Muscle layer of colon (tissue), 2 donors: ENCODE measurements around the gene NPLOC4.

Experiments
- H3K27ac ChIP-seq: one replicate; pipeline ENCODE4 v1.7.0; 2013; ENCODE audit warnings: low read depth, mild to moderate bottlenecking, low read length, moderate library complexity
- H3K27me3 ChIP-seq, 2 donors: one replicate each; pipeline ENCODE4 v1.7.0; 2013; ENCODE audit warnings: low read length in 2 of 2, mild to moderate bottlenecking in 2 of 2; ENCODE audit not compliant: insufficient read depth in 2 of 2, control insufficient read depth in 1 of 2
- H3K36me3 ChIP-seq: one replicate; pipeline ENCODE4 v1.7.0; 2013; ENCODE audit warnings: mild to moderate bottlenecking, low read length; ENCODE audit not compliant: insufficient read depth
- H3K4me1 ChIP-seq: one replicate; pipeline ENCODE4 v1.7.0; 2013; ENCODE audit warnings: mild to moderate bottlenecking, low read length; ENCODE audit not compliant: insufficient read depth
- H3K4me3 ChIP-seq, 2 donors: one replicate each; pipeline ENCODE4 v1.7.0; 2013; ENCODE audit warnings: low read length in 2 of 2, low read depth in 1 of 2, mild to moderate bottlenecking in 1 of 2, moderate library complexity in 1 of 2
- H3K9ac ChIP-seq: one replicate; pipeline ENCODE4 v1.7.0; 2013; ENCODE audit warnings: low read length
- H3K9me3 ChIP-seq: one replicate; pipeline ENCODE4 v1.7.0; 2013; ENCODE audit warnings: mild to moderate bottlenecking, low read length
- donor health status: abdominal sarcoma.
- donor health status: Adenocarcinoma of cecum.

The NPLOC4 gene

DNA sequence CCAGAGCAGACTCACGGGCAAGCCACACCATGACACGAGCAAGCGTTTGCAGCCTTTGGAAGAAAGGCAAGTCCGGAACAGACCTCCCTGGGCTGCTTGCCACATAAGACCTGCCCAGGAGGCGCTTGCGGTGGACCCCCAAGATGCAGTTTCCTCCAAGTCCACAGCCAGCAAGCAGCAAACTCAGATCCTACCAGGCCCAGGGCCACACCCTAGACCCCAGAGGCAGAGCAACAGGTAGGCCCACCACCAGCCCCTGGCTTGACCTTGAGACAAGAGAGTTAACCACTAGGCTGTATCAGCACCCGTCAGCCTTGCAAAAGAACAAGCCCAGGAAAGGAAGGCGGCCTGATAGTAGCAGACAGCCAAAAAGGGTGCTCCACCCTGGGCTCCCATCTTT lies 87.1 kb downstream of the NPLOC4 start:
- Histone ChIP-seq H3K4me1 (peaks cover 24% of the 10 kb centered on the region), H3K4me3 (no peak overlapping the region), H3K9me3 (no peaks in the 10 kb centered on the region), H3K36me3 (peaks cover 29% of the 10 kb centered on the region), H3K27me3 (no peaks in the 10 kb centered on the region), H3K27ac (no peak overlapping the region), H3K9ac (no peak overlapping the region)

DNA sequence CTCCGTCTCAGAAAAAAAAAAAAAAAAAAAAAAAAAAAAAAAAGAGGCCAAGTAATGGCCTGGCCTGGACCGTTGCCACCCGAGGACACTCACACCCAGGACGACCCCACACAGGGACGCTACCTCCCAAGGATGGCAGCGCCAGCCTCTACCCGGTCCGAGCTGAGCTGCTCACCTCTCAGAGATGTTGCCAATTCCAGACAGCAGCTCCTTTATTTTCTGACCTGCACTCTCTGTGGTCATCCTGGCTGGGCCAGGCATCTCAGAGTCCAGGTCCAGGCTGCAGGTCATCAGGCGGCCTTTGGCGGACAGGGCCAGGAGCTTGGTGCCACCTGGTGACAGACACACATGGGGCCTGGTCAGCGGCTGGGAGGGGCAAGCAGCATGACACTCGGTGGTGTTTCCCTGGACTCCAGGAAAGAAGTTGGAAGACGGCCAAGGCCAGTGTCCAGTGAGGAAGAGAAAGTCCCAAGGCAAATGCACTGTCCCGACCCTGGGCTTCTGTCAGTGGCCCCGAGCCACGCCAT lies 87.8 kb downstream of the NPLOC4 start:
- Histone ChIP-seq H3K4me3 (no peak overlapping the region), H3K9me3 (no peaks in the 10 kb centered on the region), H3K27me3 (no peaks in the 10 kb centered on the region), H3K4me1 (peaks cover 23% of the 10 kb centered on the region), H3K9ac (no peak overlapping the region), H3K27ac (no peak overlapping the region), H3K36me3 (peaks cover 35% of the 10 kb centered on the region)

DNA sequence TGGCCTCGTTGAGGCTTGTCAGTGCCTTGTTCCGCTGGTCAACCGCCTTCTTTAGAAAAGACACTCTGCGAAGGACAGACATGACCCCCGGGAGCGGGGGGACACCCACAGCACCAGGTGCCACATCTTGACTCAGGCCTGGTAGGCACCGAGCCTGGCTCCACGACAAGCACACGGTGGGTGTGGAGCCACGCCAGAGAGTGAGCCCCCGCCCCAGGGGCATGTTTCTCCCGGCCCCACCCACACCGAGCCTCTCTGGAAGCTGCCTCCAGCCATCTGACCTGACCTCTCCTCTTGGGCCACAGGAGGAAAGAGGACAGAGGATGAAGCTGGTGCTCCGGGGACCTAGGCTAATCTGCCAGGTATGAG lies 89.3 kb downstream of the NPLOC4 start:
- no peak overlapping the region for H3K4me3 ChIP-seq
- peaks cover 10% of the 10 kb centered on the region for H3K4me1 ChIP-seq
- no peaks in the 10 kb centered on the region for H3K27me3 ChIP-seq
- H3K36me3 ChIP-seq: peaks cover 49% of the 10 kb centered on the region
- H3K27ac ChIP-seq: no peak overlapping the region
- H3K9me3 ChIP-seq: no peaks in the 10 kb centered on the region
- no peak overlapping the region for H3K9ac ChIP-seq

DNA sequence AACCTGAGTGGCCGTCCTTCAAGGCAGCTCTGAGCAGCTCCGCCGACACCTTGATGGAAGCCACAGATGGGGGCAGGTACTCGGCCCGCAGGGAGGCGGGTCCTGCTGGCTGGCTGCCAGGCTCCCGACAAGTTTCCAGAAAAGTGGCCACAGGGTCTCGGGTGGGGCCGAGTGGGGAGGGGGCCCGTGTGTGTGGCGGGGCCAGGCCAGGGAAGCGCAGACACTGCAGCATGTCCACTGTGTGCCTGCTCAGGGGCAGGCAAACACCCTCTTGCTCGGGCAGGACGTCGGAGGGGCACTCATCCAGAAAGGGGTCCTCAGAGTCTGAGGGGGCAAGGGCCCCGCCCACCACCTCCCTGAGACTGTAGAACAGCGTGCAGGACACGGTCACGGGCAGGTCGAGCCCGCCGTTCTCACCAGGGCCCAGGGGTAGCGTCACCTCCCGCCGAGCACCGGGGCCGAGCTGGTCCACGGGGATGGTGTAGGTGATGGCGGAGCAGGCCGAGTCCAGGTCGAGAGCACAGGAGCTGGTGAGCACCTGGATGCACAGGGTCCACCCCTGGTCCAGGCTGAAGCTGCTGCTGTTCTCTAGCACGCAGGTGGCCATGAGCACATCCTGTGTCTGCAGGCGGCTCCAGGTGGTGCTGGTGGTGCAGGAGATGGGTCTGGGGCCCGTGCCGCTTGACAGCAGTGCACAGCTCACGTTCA lies 89.9 kb downstream of the NPLOC4 start:
- no peak overlapping the region for H3K4me3 ChIP-seq
- H3K36me3 ChIP-seq: peaks cover 50% of the 10 kb centered on the region
- H3K9me3 ChIP-seq: no peaks in the 10 kb centered on the region
- no peak overlapping the region for H3K27ac ChIP-seq
- no peak overlapping the region for H3K9ac ChIP-seq
- no peaks in the 10 kb centered on the region for H3K27me3 ChIP-seq
- peaks cover 10% of the 10 kb centered on the region for H3K4me1 ChIP-seq

DNA sequence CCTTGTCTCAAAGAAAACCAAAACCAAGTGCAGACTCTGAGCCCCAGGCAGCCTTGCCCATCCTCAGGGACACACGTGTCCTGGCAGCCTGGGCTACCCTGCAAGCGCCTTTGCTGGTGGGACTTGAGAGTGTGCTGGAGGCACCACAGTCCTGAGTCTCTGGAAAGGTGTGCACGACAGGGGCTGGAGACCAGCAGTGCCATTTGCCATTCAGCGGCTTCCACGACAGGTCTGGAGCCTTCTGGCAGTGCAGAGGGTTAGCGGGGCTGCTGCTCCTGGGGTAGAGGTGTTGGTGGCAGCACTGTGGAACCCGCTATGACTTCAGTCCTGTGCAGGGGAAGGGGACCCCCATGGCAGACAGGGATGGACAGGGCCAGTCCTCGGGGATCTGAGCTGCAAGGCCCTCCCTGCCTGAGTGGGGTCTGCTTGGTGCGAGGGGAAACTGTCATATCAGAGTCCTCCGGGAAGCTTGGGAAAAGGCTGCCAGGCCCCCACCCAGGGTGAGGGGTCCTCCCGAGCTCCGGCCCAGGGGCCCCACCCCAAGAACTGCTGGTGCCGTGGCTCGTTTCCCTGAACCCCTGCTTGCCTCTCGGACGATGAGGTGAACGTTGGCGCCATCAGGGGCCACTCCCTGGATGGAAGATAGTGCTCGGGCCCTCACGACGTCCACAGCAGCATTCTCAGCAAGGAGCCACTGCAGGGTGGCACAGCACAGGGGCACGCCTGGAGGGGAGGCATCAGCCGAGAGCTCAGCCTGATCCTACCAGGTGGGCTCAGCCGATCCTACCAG lies 91.6 kb downstream of the NPLOC4 start:
- Histone ChIP-seq H3K27ac (no peak overlapping the region), H3K9ac (no peak overlapping the region), H3K27me3 (no peaks in the 10 kb centered on the region), H3K4me1 (no peaks in the 10 kb centered on the region), H3K36me3 (peaks cover 49% of the 10 kb centered on the region), H3K9me3 (no peaks in the 10 kb centered on the region), H3K4me3 (no peak overlapping the region)

DNA sequence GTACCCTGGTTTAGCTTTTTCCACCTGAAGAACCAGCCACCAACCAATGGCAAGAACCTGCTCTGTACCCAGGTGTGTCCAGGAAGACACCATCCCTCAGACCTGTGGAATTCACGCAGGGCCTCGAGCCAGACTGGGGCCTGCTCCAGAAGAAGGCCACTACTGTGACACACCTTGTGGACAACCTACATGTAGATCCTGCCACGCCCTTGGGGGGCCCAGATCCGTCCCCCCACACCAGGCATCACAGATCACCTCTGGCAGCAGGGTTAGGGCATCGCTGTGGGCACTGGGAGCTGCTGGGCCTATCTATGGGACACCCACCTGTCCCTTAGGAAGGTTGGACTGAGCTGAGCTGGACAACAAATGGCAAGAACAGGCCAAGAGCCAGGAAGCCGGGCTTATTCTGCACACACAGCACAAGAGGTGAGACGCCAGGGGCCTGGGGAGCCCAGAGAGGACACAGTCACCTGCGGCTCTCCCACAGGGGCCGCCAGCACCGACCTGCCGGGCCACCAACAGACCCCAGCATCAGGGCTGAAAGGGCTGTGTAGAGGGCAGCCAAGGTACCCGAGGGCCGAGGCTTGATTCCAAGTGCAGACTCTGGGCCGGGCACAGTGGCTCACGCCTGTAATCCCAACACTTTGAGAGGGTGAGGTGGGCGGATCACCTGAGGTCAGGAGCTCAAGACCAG lies 92.5 kb downstream of the NPLOC4 start:
- no peaks in the 10 kb centered on the region for H3K27me3 ChIP-seq
- peaks cover 39% of the 10 kb centered on the region for H3K36me3 ChIP-seq
- H3K4me3 ChIP-seq: no peak overlapping the region
- H3K27ac ChIP-seq: no peak overlapping the region
- H3K9ac ChIP-seq: no peak overlapping the region
- no peaks in the 10 kb centered on the region for H3K4me1 ChIP-seq
- no peaks in the 10 kb centered on the region for H3K9me3 ChIP-seq

DNA sequence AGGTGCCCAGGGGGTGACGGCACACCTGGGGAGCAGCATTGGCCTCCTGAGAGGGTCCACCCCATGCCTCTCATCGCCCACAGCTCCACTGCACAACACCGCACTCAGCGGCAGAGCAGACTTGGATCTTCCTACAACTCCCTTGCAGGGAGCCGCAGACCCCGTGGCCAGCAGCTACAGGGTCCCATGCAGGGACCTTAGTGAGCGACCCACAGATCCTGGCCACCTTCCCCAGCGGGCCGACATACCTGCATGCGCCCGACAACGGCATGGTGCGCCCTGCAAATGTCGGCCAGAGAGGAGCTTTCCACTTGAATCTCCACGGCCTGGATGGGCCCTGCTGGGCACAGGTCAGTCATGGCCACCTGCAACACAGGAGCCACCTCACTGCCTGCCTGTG lies 93.2 kb downstream of the NPLOC4 start:
- no peaks in the 10 kb centered on the region for H3K4me1 ChIP-seq
- no peak overlapping the region for H3K27ac ChIP-seq
- no peak overlapping the region for H3K4me3 ChIP-seq
- H3K9ac ChIP-seq: no peak overlapping the region
- no peaks in the 10 kb centered on the region for H3K9me3 ChIP-seq
- no peaks in the 10 kb centered on the region for H3K27me3 ChIP-seq
- peaks cover 39% of the 10 kb centered on the region for H3K36me3 ChIP-seq

DNA sequence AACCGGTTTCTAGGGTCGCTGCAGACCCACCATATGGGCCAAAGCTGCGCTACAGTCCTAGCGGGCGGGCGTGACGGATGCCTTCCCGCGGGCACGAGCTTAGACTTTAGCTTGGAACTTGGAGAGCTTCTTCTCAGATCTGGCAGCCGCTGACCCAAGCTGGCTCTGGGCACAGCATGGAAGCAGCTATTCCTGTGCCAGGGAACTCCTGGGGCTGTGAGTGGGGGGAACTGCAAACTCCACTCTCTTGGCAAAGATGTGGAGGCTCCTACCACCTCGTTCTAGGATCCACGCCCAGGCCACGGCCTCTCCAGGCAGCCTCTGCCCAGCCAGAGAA lies 93.6 kb downstream of the NPLOC4 start:
- Histone ChIP-seq H3K36me3 (peaks cover 39% of the 10 kb centered on the region), H3K9me3 (no peaks in the 10 kb centered on the region), H3K27me3 (peaks cover 0 to under 1% of the 10 kb centered on the region in 2 donors), H3K9ac (no peak overlapping the region), H3K27ac (no peak overlapping the region), H3K4me1 (no peaks in the 10 kb centered on the region), H3K4me3 (no peak overlapping the region)

DNA sequence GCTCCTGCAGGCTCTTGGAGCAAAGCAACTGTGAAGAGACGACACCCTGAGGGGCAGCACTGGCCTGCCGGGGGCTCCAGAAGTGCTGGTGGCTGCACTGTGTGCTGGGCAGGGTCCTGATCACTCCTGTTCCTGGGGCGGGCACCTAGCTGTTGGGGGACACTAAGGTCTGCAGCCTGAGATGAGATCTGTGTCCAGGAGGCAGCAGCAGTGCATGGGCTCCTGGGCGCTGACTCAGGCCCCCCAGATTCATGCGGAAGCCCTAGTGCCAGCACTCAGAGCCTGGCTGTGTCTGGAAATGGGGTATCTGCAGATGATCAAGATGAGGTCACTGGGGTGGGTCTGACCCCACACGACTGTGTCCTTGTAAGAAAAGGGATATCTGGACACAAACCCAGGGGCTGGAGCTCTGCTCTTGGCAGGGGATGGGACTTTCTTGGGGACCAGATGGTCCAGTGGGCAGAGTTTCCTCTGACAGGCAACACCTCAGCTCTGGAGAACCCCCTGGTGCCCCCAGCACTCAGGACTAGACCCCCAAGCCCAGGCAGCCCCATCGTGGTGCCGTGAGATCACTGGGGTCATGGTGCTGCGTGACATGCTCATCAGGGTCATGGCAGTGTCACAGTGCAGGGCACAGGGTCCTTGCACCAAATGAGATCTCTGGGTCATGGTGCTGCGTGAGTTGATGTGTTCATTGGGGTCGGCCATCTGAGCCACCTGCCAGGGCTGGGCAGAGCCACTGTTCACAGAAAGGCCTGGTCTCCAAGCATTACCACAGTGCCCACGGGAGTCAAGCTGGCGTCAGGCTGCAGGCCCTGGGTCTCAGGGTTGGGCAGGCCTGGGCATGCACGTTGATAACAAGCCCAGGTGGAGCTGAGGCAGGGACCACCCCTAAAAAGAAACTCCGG lies 94.2 kb downstream of the NPLOC4 start:
- Histone ChIP-seq H3K9me3 (no peaks in the 10 kb centered on the region), H3K27ac (no peak overlapping the region), H3K9ac (no peak overlapping the region), H3K27me3 (peaks cover 0 to 6% of the 10 kb centered on the region in 2 donors), H3K4me1 (no peaks in the 10 kb centered on the region), H3K4me3 (no peak overlapping the region), H3K36me3 (peaks cover 39% of the 10 kb centered on the region)

DNA sequence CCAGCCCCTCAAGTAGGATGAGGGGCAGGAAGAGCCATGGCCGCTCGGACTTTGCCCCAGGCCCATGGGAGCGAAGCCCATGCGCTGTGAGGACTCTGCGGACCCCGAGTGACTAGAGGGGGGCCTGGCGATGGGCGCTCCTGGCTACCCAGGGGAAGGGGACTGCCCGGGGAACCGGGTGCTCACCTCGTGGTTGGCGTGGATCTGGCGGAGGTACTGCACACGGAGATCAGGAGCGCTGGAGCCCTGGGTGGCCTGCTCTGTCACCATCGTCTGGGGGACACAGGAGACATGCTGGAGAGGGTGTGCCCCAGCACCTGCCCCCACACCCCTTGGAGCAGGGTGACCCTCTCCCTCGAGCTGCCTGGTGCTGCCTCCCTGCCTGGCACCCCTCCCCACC lies 95.8 kb downstream of the NPLOC4 start:
- Histone ChIP-seq H3K9ac (no peak overlapping the region), H3K4me1 (no peaks in the 10 kb centered on the region), H3K27ac (no peak overlapping the region), H3K9me3 (no peaks in the 10 kb centered on the region), H3K4me3 (no peak overlapping the region), H3K36me3 (peaks cover 25% of the 10 kb centered on the region), H3K27me3 (peaks cover 4 to 22% of the 10 kb centered on the region in 2 donors)

DNA sequence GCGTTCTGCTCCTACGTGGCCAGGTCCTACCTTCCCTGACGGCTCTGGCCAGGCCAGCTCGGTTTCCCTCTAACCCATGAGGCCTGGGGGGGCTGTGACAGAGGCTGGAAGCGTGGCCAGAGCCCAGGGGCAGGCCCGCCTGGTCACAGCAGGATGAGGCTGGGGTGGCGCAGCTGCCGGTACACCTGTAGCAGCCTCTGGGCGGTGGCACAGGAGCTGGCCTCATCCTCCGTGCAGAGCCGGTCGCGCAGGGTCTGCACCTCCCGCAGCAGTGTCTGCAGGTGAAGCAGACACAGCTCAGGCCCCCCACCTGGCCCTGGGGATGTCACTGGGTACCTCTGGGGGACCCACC lies 96.3 kb downstream of the NPLOC4 start:
- Histone ChIP-seq H3K36me3 (peaks cover 21% of the 10 kb centered on the region), H3K27ac (no peak overlapping the region), H3K4me3 (no peak overlapping the region), H3K9ac (no peak overlapping the region), H3K4me1 (no peaks in the 10 kb centered on the region), H3K27me3 (peaks cover 7 to 27% of the 10 kb centered on the region in 2 donors), H3K9me3 (no peaks in the 10 kb centered on the region)
